HepG2 (cell line): Measurements from ENCODE around the gene ZNF514. TPM values are rescaled to one million over a fixed set of nuclear protein-coding genes. Genes with fewer than 3 reads are reported as not detected.

Source experiments
- GATA4 ChIP-seq: sonication (generic); IDR thresholded peaks from 2 replicates; pipeline ENCODE4 v1.6.1; 2016; ENCODE audit warnings: antibody characterized with exemption, low read depth, borderline replicate concordance
- GZF1 ChIP-seq: sonication (generic); formaldehyde crosslinking; IDR thresholded peaks from 2 replicates; pipeline ENCODE4 v1.5.1; 2020; ENCODE audit warnings: mild to moderate bottlenecking, missing genetic modification reagents
- ZNF432 ChIP-seq: sonication (generic); formaldehyde crosslinking; IDR thresholded peaks from 2 replicates; pipeline ENCODE4 v1.5.0; 2020; ENCODE audit warnings: missing genetic modification reagents, mild to moderate bottlenecking, borderline replicate concordance
- ZNF784 ChIP-seq: sonication (generic); formaldehyde crosslinking; IDR thresholded peaks from 2 replicates; pipeline ENCODE4 v1.5.1; 2020; ENCODE audit warnings: missing genetic modification reagents, mild to moderate bottlenecking, borderline replicate concordance
- ZNF841 ChIP-seq: sonication (generic); formaldehyde crosslinking; IDR thresholded peaks from 2 replicates; pipeline ENCODE4 v1.8.1; 2023; ENCODE audit warnings: missing genetic modification reagents, borderline replicate concordance
- polyA plus RNA-seq, 8 experiments: library from polyadenylated mRNA; depleted of rRNA in 3 of 8; stranded (reverse) in 7 of 8; unstranded in 1 of 8; fragments of >200 nt; fragmentation: Illumina TruSeq in 4 of 8; extraction: Trizol in 4 of 8; gene quantifications; 2 replicates each; pipeline versions ENCODE4 v1.2.1 to v1.2.3, GENCODE V29; 2011 to 2016; ENCODE audit warnings: low read depth in 4 of 8, missing spikeins in 1 of 8, mixed read lengths in 1 of 8; ENCODE audit not compliant: insufficient read depth in 1 of 8
- total RNA-seq, 5 experiments: library from RNA; depleted of rRNA; stranded (reverse); fragments of >200 nt; fragmentation: Illumina TruSeq; extraction: Trizol; gene quantifications; 2 replicates each; pipeline ENCODE4 v1.2.3, GENCODE V29; 2016; ENCODE audit warnings: low read depth in 1 of 5
- TF ChIP-seq, protein P1 (sequence below): sonication (generic); formaldehyde crosslinking; IDR thresholded peaks from 2 replicates; pipeline ENCODE4 v1.4.0; 2020; ENCODE audit warnings: missing genetic modification reagents
- TF ChIP-seq, protein P2 (sequence below), 2 experiments: IDR thresholded peaks; 2 replicates each; pipeline ENCODE4 v1.6.1; 2011 to 2012; ENCODE audit warnings: low read length in 2 of 2, borderline replicate concordance in 1 of 2, low read depth in 1 of 2, mild to moderate bottlenecking in 1 of 2, moderate library complexity in 1 of 2

Gene ZNF514
- total and polyA plus RNA-seq, 2 of the 13 experiments (the other 11 are each of a cell fraction or from before 2014, with no cell fraction given), result 15.2 to 18.7 TPM

DNA sequence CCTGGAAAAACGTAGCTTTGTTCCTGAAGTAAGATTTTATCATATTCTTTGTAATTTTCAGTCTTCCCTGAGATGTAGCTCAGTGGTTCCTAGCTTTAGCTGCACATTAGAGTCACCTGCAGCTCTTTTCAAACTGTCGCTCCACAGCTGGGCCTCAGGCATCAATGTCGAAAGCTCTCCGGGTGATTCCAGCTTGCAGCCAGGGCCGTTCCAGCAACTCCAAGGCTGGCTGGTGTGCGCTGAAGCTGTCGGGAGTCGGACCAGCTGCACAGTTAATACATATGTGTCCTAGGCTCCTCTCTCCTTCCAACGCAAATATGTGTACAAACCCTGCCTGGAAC, 5.4 kb upstream of the ZNF514 start (continued):
- TF ChIP-seq ZNF432 (CRISPR knock-in tag) (no peak), ZNF784 (no peak), ZNF841 (CRISPR knock-in tag) (0 out of 2 replicates have a peak, but pooled peaks have one; percentile 17), GZF1 (0 out of 2 replicates have a peak, but pooled peaks have one; percentile 58), GATA4 (no peak)
- TF ChIP-seq, protein P1, sequence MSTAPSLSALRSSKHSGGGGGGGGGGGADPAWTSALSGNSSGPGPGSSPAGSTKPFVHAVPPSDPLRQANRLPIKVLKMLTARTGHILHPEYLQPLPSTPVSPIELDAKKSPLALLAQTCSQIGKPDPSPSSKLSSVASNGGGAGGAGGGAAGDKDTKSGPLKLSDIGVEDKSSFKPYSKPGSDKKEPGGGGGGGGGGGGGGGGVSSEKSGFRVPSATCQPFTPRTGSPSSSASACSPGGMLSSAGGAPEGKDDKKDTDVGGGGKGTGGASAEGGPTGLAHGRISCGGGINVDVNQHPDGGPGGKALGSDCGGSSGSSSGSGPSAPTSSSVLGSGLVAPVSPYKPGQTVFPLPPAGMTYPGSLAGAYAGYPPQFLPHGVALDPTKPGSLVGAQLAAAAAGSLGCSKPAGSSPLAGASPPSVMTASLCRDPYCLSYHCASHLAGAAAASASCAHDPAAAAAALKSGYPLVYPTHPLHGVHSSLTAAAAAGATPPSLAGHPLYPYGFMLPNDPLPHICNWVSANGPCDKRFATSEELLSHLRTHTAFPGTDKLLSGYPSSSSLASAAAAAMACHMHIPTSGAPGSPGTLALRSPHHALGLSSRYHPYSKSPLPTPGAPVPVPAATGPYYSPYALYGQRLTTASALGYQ (CRISPR knock-in tag), result no peak
- TF ChIP-seq, protein P2, sequence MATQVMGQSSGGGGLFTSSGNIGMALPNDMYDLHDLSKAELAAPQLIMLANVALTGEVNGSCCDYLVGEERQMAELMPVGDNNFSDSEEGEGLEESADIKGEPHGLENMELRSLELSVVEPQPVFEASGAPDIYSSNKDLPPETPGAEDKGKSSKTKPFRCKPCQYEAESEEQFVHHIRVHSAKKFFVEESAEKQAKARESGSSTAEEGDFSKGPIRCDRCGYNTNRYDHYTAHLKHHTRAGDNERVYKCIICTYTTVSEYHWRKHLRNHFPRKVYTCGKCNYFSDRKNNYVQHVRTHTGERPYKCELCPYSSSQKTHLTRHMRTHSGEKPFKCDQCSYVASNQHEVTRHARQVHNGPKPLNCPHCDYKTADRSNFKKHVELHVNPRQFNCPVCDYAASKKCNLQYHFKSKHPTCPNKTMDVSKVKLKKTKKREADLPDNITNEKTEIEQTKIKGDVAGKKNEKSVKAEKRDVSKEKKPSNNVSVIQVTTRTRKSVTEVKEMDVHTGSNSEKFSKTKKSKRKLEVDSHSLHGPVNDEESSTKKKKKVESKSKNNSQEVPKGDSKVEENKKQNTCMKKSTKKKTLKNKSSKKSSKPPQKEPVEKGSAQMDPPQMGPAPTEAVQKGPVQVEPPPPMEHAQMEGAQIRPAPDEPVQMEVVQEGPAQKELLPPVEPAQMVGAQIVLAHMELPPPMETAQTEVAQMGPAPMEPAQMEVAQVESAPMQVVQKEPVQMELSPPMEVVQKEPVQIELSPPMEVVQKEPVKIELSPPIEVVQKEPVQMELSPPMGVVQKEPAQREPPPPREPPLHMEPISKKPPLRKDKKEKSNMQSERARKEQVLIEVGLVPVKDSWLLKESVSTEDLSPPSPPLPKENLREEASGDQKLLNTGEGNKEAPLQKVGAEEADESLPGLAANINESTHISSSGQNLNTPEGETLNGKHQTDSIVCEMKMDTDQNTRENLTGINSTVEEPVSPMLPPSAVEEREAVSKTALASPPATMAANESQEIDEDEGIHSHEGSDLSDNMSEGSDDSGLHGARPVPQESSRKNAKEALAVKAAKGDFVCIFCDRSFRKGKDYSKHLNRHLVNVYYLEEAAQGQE (IDR thresholded peaks at IDR 0.05; ENCODE audit: borderline replicate concordance in 1 of 2, low read depth in 1 of 2, low read length in 2 of 2), result no peak
